Measurements from ENCODE around the gene FBXL7.

Gene FBXL7

GRCh38 chr5:15897656-15898055 is 397.7 kb downstream of the FBXL7 start:
- ChIA-PET CTCF (no interaction called here), POLR2A (ENCODE audit: low non-redundant PET) (no interaction called here)
- no peak overlapping the region for H3K27ac ChIP-seq
- DNase-seq (ENCODE audit: low spot score): no peak
- TF ChIP-seq, protein P1, sequence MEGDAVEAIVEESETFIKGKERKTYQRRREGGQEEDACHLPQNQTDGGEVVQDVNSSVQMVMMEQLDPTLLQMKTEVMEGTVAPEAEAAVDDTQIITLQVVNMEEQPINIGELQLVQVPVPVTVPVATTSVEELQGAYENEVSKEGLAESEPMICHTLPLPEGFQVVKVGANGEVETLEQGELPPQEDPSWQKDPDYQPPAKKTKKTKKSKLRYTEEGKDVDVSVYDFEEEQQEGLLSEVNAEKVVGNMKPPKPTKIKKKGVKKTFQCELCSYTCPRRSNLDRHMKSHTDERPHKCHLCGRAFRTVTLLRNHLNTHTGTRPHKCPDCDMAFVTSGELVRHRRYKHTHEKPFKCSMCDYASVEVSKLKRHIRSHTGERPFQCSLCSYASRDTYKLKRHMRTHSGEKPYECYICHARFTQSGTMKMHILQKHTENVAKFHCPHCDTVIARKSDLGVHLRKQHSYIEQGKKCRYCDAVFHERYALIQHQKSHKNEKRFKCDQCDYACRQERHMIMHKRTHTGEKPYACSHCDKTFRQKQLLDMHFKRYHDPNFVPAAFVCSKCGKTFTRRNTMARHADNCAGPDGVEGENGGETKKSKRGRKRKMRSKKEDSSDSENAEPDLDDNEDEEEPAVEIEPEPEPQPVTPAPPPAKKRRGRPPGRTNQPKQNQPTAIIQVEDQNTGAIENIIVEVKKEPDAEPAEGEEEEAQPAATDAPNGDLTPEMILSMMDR (conservative IDR thresholded peaks at IDR 0.05; ENCODE audit: low read depth): no peak

GRCh38 chr5:15898641-15899040 is 398.7 kb downstream of the FBXL7 start:
- CTCF ChIA-PET: no interaction called here
- TF ChIP-seq, protein P1 (conservative IDR thresholded peaks at IDR 0.05; ENCODE audit: low read depth): no peak
- POLR2A ChIA-PET (ENCODE audit: low non-redundant PET): no interaction called here
- no peak for DNase-seq (ENCODE audit: low spot score)
- H3K27ac ChIP-seq: no peak overlapping the region

DNA sequence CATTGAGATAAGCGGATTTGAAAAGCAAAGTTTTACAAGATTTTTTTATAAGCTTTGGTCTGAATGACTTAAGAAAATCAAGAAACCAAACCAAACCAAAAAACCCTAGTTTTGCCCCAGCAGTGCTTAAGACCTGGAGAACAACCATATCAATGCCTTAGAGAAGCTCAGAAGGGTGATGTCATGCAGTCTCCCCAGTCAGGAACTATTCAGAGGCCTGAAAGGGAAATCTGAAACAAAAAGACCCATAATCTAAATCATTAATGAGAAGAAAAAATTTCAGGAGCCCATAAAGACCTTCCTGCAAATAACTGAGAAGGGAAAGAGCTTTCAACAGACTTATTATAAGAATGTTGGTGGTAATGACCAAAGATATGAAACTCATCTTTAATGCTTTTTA is 399.5 kb downstream of the FBXL7 start:
- TF ChIP-seq, protein P1 (conservative IDR thresholded peaks at IDR 0.05; ENCODE audit: low read depth): no peak
- no peak overlapping the region for H3K27ac ChIP-seq
- ChIA-PET POLR2A (ENCODE audit: low non-redundant PET) (no interaction called here), CTCF (no interaction called here)
- DNase-seq (ENCODE audit: low spot score): no peak

DNA sequence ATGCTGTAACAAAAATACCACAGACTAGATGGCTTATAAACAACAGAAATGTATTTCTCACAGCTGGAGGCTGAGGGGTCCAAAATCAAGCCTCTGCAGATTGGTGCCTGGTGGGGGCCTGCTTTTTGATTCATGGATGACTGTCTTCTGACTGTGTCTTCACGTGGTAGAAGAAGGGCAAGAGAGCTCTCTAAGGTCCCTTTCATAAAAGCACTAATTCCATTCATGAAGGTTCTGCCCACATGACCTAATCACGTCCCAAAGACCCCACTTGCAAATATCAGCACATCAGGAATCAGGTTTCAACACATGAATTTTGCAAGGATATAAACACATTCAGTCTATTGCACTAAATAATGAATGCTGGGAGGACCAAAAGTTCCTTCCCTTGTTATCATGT is 401.2 kb downstream of the FBXL7 start:
- TF ChIP-seq, protein P1 (conservative IDR thresholded peaks at IDR 0.05; ENCODE audit: low read depth): no peak
- no peak for DNase-seq (ENCODE audit: low spot score)
- ChIA-PET CTCF (no interaction called here), POLR2A (ENCODE audit: low non-redundant PET) (no interaction called here)
- H3K27ac ChIP-seq: no peak overlapping the region

DNA sequence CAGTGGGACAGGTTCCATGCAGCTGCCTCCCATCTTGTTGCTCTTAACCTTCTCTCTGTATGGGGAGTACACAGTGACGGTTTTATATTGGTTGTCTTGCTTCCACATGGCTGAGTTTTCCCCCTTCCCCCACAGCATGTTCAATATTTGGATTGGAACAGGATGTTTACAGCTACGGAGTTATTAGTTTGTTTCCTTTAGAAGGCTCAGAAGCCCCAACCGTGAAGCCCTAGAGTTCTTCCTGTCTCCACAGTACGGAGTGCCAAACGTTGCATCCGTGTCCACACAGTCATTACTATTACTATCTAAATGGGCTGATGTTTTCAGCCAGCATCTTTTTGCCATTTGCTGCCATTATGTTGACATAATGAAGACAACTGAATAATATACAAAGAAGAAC is 402.1 kb downstream of the FBXL7 start:
- TF ChIP-seq, protein P1 (conservative IDR thresholded peaks at IDR 0.05; ENCODE audit: low read depth): no peak
- POLR2A ChIA-PET (ENCODE audit: low non-redundant PET): no interaction called here
- CTCF ChIA-PET: no interaction called here
- H3K27ac ChIP-seq: no peak overlapping the region
- DNase-seq (ENCODE audit: low spot score): no peak

DNA sequence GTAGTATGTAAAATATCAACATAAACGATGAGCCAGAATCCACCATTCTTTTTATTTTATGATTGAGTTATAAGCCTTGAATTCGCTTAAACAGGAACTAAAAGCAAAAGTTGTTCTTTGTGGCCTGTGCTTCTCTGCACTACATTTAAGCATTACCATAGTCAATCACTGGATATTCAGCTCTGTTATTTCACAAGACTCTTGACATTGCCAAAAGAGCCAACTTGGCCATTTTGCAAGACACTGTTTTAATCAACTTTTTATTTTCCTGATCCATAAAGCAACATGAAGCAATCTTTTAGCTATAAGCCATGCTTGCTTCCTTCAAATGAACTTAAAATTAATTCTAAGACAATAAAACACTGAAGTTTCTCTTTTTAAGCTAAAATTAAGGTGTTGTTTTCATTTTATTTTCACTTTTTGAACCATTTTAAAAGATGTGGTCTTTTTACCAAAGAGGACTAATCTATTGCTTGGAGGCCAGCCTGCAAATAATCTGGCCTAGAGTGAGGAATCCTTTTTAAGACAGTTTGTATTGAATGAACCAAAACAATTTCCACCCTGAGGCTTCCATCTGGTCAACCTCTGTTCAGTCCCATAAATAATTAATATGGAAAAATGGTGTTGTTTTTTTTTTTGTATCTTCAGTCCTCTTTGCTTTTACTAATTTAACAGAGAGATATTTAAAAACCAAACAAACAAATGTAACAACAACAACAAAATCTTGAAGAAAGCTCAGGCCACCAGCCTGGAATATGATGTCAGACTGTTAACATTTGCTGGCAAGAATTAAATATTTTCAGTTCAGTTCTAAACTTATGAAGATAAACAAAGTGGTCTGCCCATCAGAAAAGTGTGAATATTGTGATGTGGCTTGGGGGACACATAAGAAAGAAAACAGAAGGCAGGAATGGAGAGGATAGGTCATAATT is 405.2 kb downstream of the FBXL7 start:
- TF ChIP-seq, protein P1 (conservative IDR thresholded peaks at IDR 0.05; ENCODE audit: low read depth): no peak
- no peak for DNase-seq (ENCODE audit: low spot score)
- ChIA-PET CTCF (no interaction called here), POLR2A (ENCODE audit: low non-redundant PET) (no interaction called here)
- no peak overlapping the region for H3K27ac ChIP-seq
